Caco-2 (cell line): ENCODE results near the gene B4GALT4. TPM values are rescaled to one million over a fixed set of nuclear protein-coding genes. Genes with fewer than 3 reads are reported as not detected.
"Not testable (repeated sequence)": the region's sequence is repeated elsewhere in the genome, so short reads cannot be mapped to it uniquely, and the experiment has no call there.

Source experiments
- BruUV-seq: library from RNA; stranded (reverse); fragments of 400-500 nt; replicated peaks from 2 replicates; lab custom pipeline; 2021; lab: Mats Ljungman, UMichigan
- CTCF ChIA-PET: fragments of 300-600 bp; sonication (Branson Sonifier 250); formaldehyde crosslinking; loops from one replicate; lab custom pipeline; 2022; ENCODE audit warnings: antibody characterized with exemption; lab: Charles Lee
- POLR2A ChIA-PET: fragments of 300-600 bp; sonication (Branson Sonifier 250); formaldehyde crosslinking; loops from one replicate; lab custom pipeline; 2022; ENCODE audit warnings: antibody characterized with exemption; lab: Charles Lee
- DNase-seq, 2 experiments: peaks; one replicate each; pipeline versions ENCODE4 v3.0.0 to v3.0.0-alpha.2; 2020 to 2022
- H3K27me3 ChIP-seq: replicated peaks from 2 replicates; pipeline ENCODE4 v1.6.0; 2011; ENCODE audit warnings: low read length; ENCODE audit not compliant: control insufficient read depth, insufficient read depth
- H3K36me3 ChIP-seq: 2 replicates; pipeline ENCODE4 v1.5.1; 2011; ENCODE audit warnings: low read length; ENCODE audit not compliant: control insufficient read depth, insufficient read depth
- H3K4me1 ChIP-seq: fragments of 250-450 bp; sonication (Bioruptor Pico); 2 replicates; pipeline ENCODE4 v1.5.1; 2020; ENCODE audit warnings: mild to moderate bottlenecking
- H3K4me3 ChIP-seq: 2 replicates; pipeline ENCODE4 v1.5.1; 2011; ENCODE audit warnings: low read depth, mild to moderate bottlenecking, control low read depth, low read length
- H3K9me3 ChIP-seq: fragments of 250-450 bp; sonication (Bioruptor Pico); 2 replicates; pipeline ENCODE4 v1.5.1; 2020; ENCODE audit warnings: mild to moderate bottlenecking, moderate library complexity
- H3K27ac Mint-ChIP-seq: one replicate; pipeline ENCODE4 v1.8.0; 2022; ENCODE audit warnings: mixed read lengths; ENCODE audit not compliant: unreplicated experiment
- H3K27me3 Mint-ChIP-seq: one replicate; pipeline ENCODE4 v1.8.0; 2022; ENCODE audit warnings: mixed read lengths; ENCODE audit not compliant: insufficient read depth, unreplicated experiment
- H3K36me3 Mint-ChIP-seq: one replicate; pipeline ENCODE4 v1.8.0; 2022; ENCODE audit warnings: mild to moderate bottlenecking, mixed read lengths; ENCODE audit not compliant: insufficient read depth, unreplicated experiment
- H3K4me1 Mint-ChIP-seq: one replicate; pipeline ENCODE4 v1.8.0; 2022; ENCODE audit warnings: low read depth, mixed read lengths; ENCODE audit not compliant: unreplicated experiment
- H3K4me3 Mint-ChIP-seq: one replicate; pipeline ENCODE4 v1.8.0; 2022; ENCODE audit warnings: mild to moderate bottlenecking, moderate library complexity, mixed read lengths; ENCODE audit not compliant: unreplicated experiment
- H3K9me3 Mint-ChIP-seq: one replicate; pipeline ENCODE4 v1.8.0; 2022; ENCODE audit warnings: mixed read lengths; ENCODE audit not compliant: unreplicated experiment
- CTCF ChIP-seq, 2 experiments: fragments of 200-600 bp in 1 of 2; IDR thresholded peaks; 1 replicate in 1 of 2; 2 replicates in 1 of 2; pipeline versions ENCODE4 v1.5.1 to v1.8.0; 2011 to 2022; ENCODE audit warnings: antibody characterized with exemption in 1 of 2, control low read depth in 1 of 2, inconsistent platforms in 1 of 2, low read depth in 1 of 2, low read length in 1 of 2, mild to moderate bottlenecking in 1 of 2, moderate library complexity in 1 of 2; ENCODE audit not compliant: insufficient read depth in 1 of 2, severe bottlenecking in 1 of 2, unreplicated experiment in 1 of 2
- intact Hi-C: fragments of 100-400 bp; cut with micrococcal nuclease; formaldehyde crosslinking; loops from one replicate; pipeline ENCODE4 v1.10.0; 2022; ENCODE audit not compliant: unreplicated experiment
- total RNA-seq: library from RNA; stranded (reverse); gene quantifications from 2 replicates; pipeline ENCODE4 v1.2.3, GENCODE V29; 2022

The B4GALT4 gene
- total RNA-seq, 1 experiment from 2014 or later = 59.7 TPM

DNA sequence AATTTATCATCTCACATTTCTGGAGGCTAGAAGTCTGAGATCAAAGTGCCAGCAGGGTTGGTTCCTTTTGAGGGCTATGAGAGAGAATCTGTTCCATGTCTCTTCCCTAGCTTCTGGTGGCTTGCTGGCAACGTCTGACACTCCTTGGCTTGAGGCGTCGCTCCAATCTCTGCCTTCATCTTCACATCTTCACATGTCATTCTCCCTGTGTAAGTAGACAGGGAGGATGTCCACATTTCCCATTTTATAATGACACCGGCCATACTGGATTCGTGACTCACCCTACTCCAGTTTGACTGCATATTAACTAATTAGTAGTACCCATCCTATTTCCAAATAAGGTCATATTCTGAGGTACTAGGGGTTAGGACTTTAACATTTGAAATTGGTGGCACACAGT, 36.0 kb upstream of the B4GALT4 start:
- Mint-ChIP-seq H3K27ac (no peak overlapping the region), H3K4me1 (peaks cover 8% of the 10 kb centered on the region), H3K36me3 (no peaks in the 10 kb centered on the region), H3K27me3 (no peaks in the 10 kb centered on the region), H3K4me3 (no peak overlapping the region), H3K9me3 (peaks cover 7% of the 10 kb centered on the region)
- Histone ChIP-seq H3K4me1 (no peaks in the 10 kb centered on the region), H3K9me3 (no peaks in the 10 kb centered on the region), H3K4me3 (no peak overlapping the region), H3K36me3 (no peaks in the 10 kb centered on the region), H3K27me3 (no peaks in the 10 kb centered on the region)
- DNase-seq = no peak
- ChIA-PET POLR2A (no interaction called here), CTCF (interaction anchor here (1.1 kb wide), 1 partner anchor 76 kb away, joined by 6 read pairs; no protein-coding TSS in a partner anchor)
- no TSS peak for BruUV-seq
- intact Hi-C loops = loop anchor here (10.0 kb wide), 1 partner anchor 108 kb away; no protein-coding TSS in a partner anchor
- TF ChIP-seq CTCF (IDR thresholded peaks at IDR 0.05; ENCODE audit: insufficient read depth in 1 of 2, low read depth in 1 of 2, low read length in 1 of 2, severe bottlenecking in 1 of 2, unreplicated experiment in 1 of 2) = no peak

- H3K4me1 ChIP-seq, H3K4me3 Mint-ChIP-seq, H3K36me3 ChIP-seq, CTCF ChIA-PET, DNase-seq, H3K27me3 ChIP-seq, H3K27me3 Mint-ChIP-seq, H3K27ac Mint-ChIP-seq, BruUV-seq, POLR2A ChIA-PET, H3K4me1 Mint-ChIP-seq, H3K4me3 ChIP-seq, H3K9me3 ChIP-seq, H3K36me3 Mint-ChIP-seq: not testable (repeated sequence)
- peaks cover 10% of the 10 kb centered on the region for H3K9me3 Mint-ChIP-seq
- intact Hi-C loops = loop anchor here (10.0 kb wide), 1 partner anchor 115 kb away; no protein-coding TSS in a partner anchor
Observed at GRCh38 chr3:119270212-119270611, 29.5 kb upstream of the B4GALT4 start.

DNA sequence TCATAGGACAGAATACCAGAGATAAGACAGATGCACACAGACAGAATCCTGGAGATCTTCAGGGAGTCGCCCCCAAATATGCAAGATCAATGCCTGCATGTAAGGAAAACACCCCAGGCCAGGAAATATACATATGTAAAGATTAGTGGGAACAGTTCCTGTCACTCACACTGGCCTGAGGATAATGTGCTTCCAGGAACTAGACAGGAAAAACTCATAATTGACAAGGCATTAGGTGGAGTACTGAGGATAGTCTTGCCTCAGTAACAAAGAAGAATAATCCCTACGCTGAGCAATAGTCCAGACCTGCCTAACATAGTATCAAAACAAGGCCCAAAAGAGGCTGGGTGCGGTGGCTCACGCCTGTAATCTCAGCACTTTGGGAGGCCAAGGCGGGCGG, 20.4 kb upstream of the B4GALT4 start:
- Mint-ChIP-seq H3K9me3 (no peaks in the 10 kb centered on the region), H3K27ac (no peak overlapping the region), H3K4me3 (no peak overlapping the region), H3K27me3 (no peaks in the 10 kb centered on the region), H3K4me1 (peaks cover 17% of the 10 kb centered on the region), H3K36me3 (peaks cover 7% of the 10 kb centered on the region)
- Histone ChIP-seq H3K27me3 (no peaks in the 10 kb centered on the region), H3K9me3 (peaks cover 4% of the 10 kb centered on the region; the same call in 1 of the 2 replicates), H3K4me3 (no peak overlapping the region), H3K4me1 (peaks cover 20% of the 10 kb centered on the region), H3K36me3 (no peaks in the 10 kb centered on the region)
- BruUV-seq = no TSS peak
- intact Hi-C loops = no loop called here
- POLR2A ChIA-PET = no interaction called here
- CTCF ChIA-PET = no interaction called here
- TF ChIP-seq CTCF (IDR thresholded peaks at IDR 0.05; ENCODE audit: insufficient read depth in 1 of 2, low read depth in 1 of 2, low read length in 1 of 2, severe bottlenecking in 1 of 2, unreplicated experiment in 1 of 2) = no peak
- DNase-seq = no peak
